ENCODE measurements around the gene SLC47A2. TPM values are rescaled to one million over a fixed set of nuclear protein-coding genes. Genes with fewer than 3 reads are reported as not detected.

Gene SLC47A2
- total RNA-seq, 1 donor from 2014 or later = 0.24 TPM

DNA sequence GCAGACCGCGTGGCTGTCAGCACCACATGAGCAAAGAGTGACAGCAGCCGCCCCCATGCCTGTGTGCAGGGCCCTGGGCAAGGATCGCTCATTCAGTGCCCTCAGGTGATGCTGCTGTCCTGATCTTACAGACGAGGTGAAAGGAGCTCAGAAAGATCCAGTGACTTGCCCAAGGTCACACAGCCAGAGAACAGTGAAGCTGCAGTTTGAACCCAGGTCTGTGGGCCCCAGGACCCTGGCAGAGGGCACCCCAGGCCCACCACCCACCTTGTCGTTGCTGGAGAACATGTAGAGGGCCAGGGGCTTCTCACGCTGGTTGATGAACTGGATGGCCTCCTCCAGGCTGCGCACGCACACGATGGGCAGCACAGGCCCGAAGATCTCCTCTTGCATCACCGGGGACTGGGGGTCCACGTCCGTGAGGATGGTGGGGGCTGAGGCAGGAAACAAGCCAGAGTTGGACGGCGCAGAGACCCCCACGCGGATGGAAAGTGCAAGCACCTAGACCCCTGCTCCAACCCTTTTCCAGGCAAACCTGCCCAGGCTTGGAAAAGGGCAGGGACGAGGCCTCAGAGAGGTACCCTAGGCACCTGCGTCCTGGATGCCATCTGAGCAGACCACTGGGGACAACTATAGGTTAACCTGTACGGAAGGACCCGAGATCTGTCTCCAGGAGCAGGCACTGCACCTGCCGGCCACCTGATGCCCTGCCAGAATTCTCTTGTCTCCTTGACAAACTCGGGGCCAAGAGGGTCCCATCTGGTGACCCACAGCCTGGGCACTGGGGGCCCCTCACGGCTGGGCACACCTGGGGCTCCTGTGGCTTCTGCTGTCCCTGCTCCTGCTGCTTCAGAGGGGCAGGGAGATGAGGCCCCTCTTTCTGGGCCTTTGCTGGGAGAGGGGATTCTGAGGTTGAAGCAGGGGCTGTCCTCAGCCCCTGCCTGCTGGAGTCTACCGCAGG, 23.1 kb upstream of the SLC47A2 start:
- H3K4me1 Mint-ChIP-seq (ENCODE audit: unreplicated experiment) = peaks cover 6% of the 10 kb centered on the region
- H3K27me3 Mint-ChIP-seq (ENCODE audit: unreplicated experiment) = no peaks in the 10 kb centered on the region
- no peaks in the 10 kb centered on the region for H3K36me3 Mint-ChIP-seq (ENCODE audit: unreplicated experiment)
- H3K9me3 Mint-ChIP-seq (ENCODE audit: unreplicated experiment) = no peaks in the 10 kb centered on the region
- TF ChIP-seq, protein P1, sequence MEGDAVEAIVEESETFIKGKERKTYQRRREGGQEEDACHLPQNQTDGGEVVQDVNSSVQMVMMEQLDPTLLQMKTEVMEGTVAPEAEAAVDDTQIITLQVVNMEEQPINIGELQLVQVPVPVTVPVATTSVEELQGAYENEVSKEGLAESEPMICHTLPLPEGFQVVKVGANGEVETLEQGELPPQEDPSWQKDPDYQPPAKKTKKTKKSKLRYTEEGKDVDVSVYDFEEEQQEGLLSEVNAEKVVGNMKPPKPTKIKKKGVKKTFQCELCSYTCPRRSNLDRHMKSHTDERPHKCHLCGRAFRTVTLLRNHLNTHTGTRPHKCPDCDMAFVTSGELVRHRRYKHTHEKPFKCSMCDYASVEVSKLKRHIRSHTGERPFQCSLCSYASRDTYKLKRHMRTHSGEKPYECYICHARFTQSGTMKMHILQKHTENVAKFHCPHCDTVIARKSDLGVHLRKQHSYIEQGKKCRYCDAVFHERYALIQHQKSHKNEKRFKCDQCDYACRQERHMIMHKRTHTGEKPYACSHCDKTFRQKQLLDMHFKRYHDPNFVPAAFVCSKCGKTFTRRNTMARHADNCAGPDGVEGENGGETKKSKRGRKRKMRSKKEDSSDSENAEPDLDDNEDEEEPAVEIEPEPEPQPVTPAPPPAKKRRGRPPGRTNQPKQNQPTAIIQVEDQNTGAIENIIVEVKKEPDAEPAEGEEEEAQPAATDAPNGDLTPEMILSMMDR (IDR thresholded peaks at IDR 0.05) = no peak
- no peak for DNase-seq (ENCODE audit: extremely low spot score, unreplicated experiment)
- H3K27ac Mint-ChIP-seq (ENCODE audit: unreplicated experiment) = no peak overlapping the region
- H3K4me3 Mint-ChIP-seq (ENCODE audit: unreplicated experiment) = no peak overlapping the region

DNA sequence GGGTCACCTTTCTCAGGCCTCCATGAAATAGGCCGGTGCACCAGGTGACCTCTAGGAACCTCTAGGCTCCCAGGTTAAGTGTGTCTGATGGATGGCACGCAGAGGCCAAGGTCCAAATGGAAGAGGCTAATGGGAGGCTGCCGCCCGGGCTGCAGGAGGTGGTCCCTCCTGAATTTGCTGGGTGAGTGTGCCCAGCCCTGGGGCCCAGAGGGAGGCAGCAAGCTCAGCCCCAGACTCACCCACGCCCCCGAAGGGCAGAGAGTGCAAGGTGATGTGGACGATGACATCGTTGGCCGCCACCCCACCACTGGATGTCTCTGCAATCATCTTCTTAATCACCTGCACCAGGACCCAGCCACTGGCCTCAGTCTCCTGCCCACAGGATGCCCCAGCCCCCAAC, 22.4 kb upstream of the SLC47A2 start:
- H3K4me3 Mint-ChIP-seq (ENCODE audit: unreplicated experiment) = no peak overlapping the region
- no peak for DNase-seq (ENCODE audit: extremely low spot score, unreplicated experiment)
- TF ChIP-seq, protein P1 (IDR thresholded peaks at IDR 0.05) = no peak
- no peaks in the 10 kb centered on the region for H3K27me3 Mint-ChIP-seq (ENCODE audit: unreplicated experiment)
- H3K36me3 Mint-ChIP-seq (ENCODE audit: unreplicated experiment) = no peaks in the 10 kb centered on the region
- peaks cover 4% of the 10 kb centered on the region for H3K4me1 Mint-ChIP-seq (ENCODE audit: unreplicated experiment)
- no peaks in the 10 kb centered on the region for H3K9me3 Mint-ChIP-seq (ENCODE audit: unreplicated experiment)
- no peak overlapping the region for H3K27ac Mint-ChIP-seq (ENCODE audit: unreplicated experiment)

DNA sequence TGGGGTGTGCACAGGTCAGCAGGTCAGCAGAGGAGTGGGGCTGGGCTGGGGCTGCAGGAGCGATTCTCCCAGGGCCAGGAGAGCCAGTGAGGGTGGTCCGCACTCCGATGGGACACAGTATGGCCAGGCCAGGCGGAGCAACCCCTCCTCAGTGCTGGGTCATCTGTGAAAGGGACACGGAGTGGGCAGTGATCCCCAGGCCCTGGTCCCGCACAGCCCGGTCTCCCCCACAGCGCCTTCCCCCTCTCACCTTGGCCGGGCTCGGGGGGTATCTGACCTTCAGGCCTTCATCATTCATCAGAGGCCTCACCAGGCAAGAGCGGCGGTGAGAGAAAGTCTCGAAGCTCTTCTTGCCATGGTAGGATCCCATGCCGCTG, 21.7 kb upstream of the SLC47A2 start:
- Mint-ChIP-seq H3K27ac (ENCODE audit: unreplicated experiment) (no peak overlapping the region), H3K27me3 (ENCODE audit: unreplicated experiment) (no peaks in the 10 kb centered on the region), H3K9me3 (ENCODE audit: unreplicated experiment) (no peaks in the 10 kb centered on the region), H3K36me3 (ENCODE audit: unreplicated experiment) (no peaks in the 10 kb centered on the region), H3K4me1 (ENCODE audit: unreplicated experiment) (peaks cover 4% of the 10 kb centered on the region), H3K4me3 (ENCODE audit: unreplicated experiment) (no peak overlapping the region)
- no peak for DNase-seq (ENCODE audit: extremely low spot score, unreplicated experiment)
- TF ChIP-seq, protein P1 (IDR thresholded peaks at IDR 0.05) = no peak

DNA sequence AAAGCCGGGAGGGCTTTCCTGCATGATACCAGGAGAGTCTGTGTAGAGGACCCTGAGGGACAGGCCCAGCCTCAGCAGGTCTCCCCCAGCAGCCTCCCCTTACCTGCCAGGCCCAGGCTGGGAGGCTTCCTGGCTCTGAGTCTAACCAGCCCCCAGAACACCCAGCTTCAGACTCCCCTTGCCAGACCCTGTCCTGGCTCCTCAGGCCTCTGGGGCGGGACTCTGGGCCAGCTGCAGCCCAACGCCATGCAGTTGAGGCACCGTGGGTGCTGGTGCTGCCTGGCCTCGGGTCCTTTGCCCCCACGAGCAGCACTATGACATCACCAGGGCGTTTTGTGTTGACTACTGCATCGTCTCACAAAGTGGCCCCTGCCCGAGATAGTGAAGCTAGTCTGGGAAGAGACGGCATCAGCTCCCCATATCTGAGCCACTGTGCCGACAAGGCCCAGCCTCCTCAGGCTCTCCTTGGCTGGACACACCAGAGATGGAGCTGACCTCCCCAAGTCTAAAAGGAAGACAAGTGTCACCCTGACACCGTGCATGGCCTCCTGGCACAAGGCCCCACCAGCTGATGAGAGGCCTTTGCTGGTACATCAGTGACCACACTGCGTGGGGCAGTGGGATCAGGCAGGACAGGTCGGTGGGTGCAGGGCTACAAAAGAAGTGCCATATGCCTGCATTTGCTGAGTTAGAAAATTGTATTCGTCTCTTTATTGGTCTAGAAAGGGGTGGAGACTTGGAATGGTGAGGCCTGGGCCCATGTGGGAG, 21.1 kb upstream of the SLC47A2 start:
- Mint-ChIP-seq H3K4me3 (ENCODE audit: unreplicated experiment) (no peak overlapping the region), H3K27ac (ENCODE audit: unreplicated experiment) (no peak overlapping the region), H3K9me3 (ENCODE audit: unreplicated experiment) (no peaks in the 10 kb centered on the region), H3K36me3 (ENCODE audit: unreplicated experiment) (no peaks in the 10 kb centered on the region), H3K27me3 (ENCODE audit: unreplicated experiment) (peaks cover 2% of the 10 kb centered on the region), H3K4me1 (ENCODE audit: unreplicated experiment) (peaks cover 4% of the 10 kb centered on the region)
- no peak for DNase-seq (ENCODE audit: extremely low spot score, unreplicated experiment)
- TF ChIP-seq, protein P1 (IDR thresholded peaks at IDR 0.05) = no peak

DNA sequence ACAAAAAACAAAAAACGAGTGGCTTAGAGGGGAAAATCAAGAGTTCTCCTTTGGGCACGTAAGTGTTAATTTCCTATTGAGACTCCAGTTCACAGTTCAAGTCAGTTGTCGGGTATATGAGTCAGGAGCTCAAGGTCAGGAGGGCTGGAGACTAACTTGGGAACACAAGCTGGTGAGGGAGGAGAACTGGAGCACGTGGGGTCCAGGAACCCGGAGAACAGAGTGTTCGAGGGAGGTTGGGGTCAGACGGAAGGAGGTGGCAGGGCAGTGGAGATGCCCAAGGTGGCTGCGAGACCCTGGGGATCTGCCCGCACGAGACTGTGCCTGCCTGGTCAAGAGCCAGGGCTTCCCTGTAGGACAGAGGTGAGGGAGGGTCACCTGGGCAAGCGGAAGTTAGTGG, 19.7 kb upstream of the SLC47A2 start:
- DNase-seq (ENCODE audit: extremely low spot score, unreplicated experiment) = no peak
- Mint-ChIP-seq H3K4me1 (ENCODE audit: unreplicated experiment) (peaks cover 6% of the 10 kb centered on the region), H3K27me3 (ENCODE audit: unreplicated experiment) (peaks cover 2% of the 10 kb centered on the region), H3K4me3 (ENCODE audit: unreplicated experiment) (no peak overlapping the region), H3K36me3 (ENCODE audit: unreplicated experiment) (no peaks in the 10 kb centered on the region), H3K27ac (ENCODE audit: unreplicated experiment) (no peak overlapping the region), H3K9me3 (ENCODE audit: unreplicated experiment) (no peaks in the 10 kb centered on the region)
- TF ChIP-seq, protein P1 (IDR thresholded peaks at IDR 0.05) = no peak
